ENCODE measurements around the gene BCAR3. TPM values are rescaled to one million over a fixed set of nuclear protein-coding genes. Genes with fewer than 3 reads are reported as not detected.

BCAR3 gene
- total RNA-seq, 3 donors from 2014 or later (not counting 1 experiment from before 2014, with no cell fraction given), result 0.52 to 6.5 (median 2.4) TPM

GRCh38 chr1:93614986-93615581 lies 66.6 kb downstream of the BCAR3 start:
- no peak for TF ChIP-seq CTCF (IDR thresholded peaks at IDR 0.05)
- H3K9me3 Mint-ChIP-seq, result no peaks in the 10 kb centered on the region
- Histone ChIP-seq H3K27ac (ENCODE audit: low read length) (no peak overlapping the region), H3K9me3 (ENCODE audit: control insufficient read depth, insufficient read depth, low read length) (no peaks in the 10 kb centered on the region), H3K27me3 (ENCODE audit: control insufficient read depth, insufficient read depth, low read length) (no peaks in the 10 kb centered on the region), H3K4me3 (ENCODE audit: low read length) (no peak overlapping the region), H3K4me1 (ENCODE audit: control insufficient read depth, insufficient read depth, low read length) (peaks cover 19% of the 10 kb centered on the region), H3K36me3 (ENCODE audit: control insufficient read depth, insufficient read depth, low read length) (no peaks in the 10 kb centered on the region)
- H3K4me3 Mint-ChIP-seq, result peak overlapping the region; percentile 37
- peak overlapping the region; percentile 75 for H3K27ac Mint-ChIP-seq
- H3K27me3 Mint-ChIP-seq (ENCODE audit: low read depth in 2 of 2), result peaks cover 9 to 13% of the 10 kb centered on the region in 2 donors
- 61% methylated on average over 13 of the region's 14 CpGs for WGBS (ENCODE audit: insufficient coverage)
- intact Hi-C loops (cut with micrococcal nuclease), result no loop called here
- ATAC-seq (peak; percentile 78 to 87 (median 81)), DNase-seq (peak; percentile 21 to 33)
- H3K4me1 Mint-ChIP-seq, result peaks cover 16 to 28% of the 10 kb centered on the region in 2 donors
- H3K36me3 Mint-ChIP-seq, result no peaks in the 10 kb centered on the region

- Histone ChIP-seq H3K4me1 (ENCODE audit: control insufficient read depth, insufficient read depth, low read length) (peaks cover 19% of the 10 kb centered on the region), H3K36me3 (ENCODE audit: control insufficient read depth, insufficient read depth, low read length) (no peaks in the 10 kb centered on the region), H3K9me3 (ENCODE audit: control insufficient read depth, insufficient read depth, low read length) (no peaks in the 10 kb centered on the region), H3K4me3 (ENCODE audit: low read length) (no peak overlapping the region), H3K27ac (ENCODE audit: low read length) (no peak overlapping the region), H3K27me3 (ENCODE audit: control insufficient read depth, insufficient read depth, low read length) (no peaks in the 10 kb centered on the region)
- ATAC-seq (no peak), DNase-seq (no peak)
- no peak overlapping the region for H3K4me3 Mint-ChIP-seq
- H3K27ac Mint-ChIP-seq, result no peak overlapping the region
- intact Hi-C loops (cut with micrococcal nuclease), result no loop called here
- WGBS (ENCODE audit: insufficient coverage), result 98% methylated on average over 7 of the region's 7 CpGs
- H3K27me3 Mint-ChIP-seq (ENCODE audit: low read depth in 2 of 2), result peaks cover 8 to 13% of the 10 kb centered on the region in 2 donors
- peaks cover 16 to 27% of the 10 kb centered on the region in 2 donors for H3K4me1 Mint-ChIP-seq
- H3K9me3 Mint-ChIP-seq, result no peaks in the 10 kb centered on the region
- no peaks in the 10 kb centered on the region for H3K36me3 Mint-ChIP-seq
- no peak for TF ChIP-seq CTCF (IDR thresholded peaks at IDR 0.05)
These were observed 67.1 kb downstream of the BCAR3 start for GRCh38 chr1:93614541-93614940.

- Histone ChIP-seq H3K4me1 (ENCODE audit: control insufficient read depth, insufficient read depth, low read length) (peaks cover 19% of the 10 kb centered on the region), H3K36me3 (ENCODE audit: control insufficient read depth, insufficient read depth, low read length) (no peaks in the 10 kb centered on the region), H3K27ac (ENCODE audit: low read length) (no peak overlapping the region), H3K27me3 (ENCODE audit: control insufficient read depth, insufficient read depth, low read length) (no peaks in the 10 kb centered on the region), H3K9me3 (ENCODE audit: control insufficient read depth, insufficient read depth, low read length) (no peaks in the 10 kb centered on the region), H3K4me3 (ENCODE audit: low read length) (no peak overlapping the region)
- H3K27ac Mint-ChIP-seq, result no peak overlapping the region
- TF ChIP-seq CTCF (IDR thresholded peaks at IDR 0.05), result no peak
- intact Hi-C loops (cut with micrococcal nuclease), result no loop called here
- peaks cover 16 to 23% of the 10 kb centered on the region in 2 donors for H3K4me1 Mint-ChIP-seq
- H3K4me3 Mint-ChIP-seq, result no peak overlapping the region
- peaks cover 2 to 13% of the 10 kb centered on the region in 2 donors for H3K27me3 Mint-ChIP-seq (ENCODE audit: low read depth in 2 of 2)
- WGBS (ENCODE audit: insufficient coverage), result 95% methylated on average over 11 of the region's 11 CpGs
- DNase-seq, result no peak
- no peak for ATAC-seq
- no peaks in the 10 kb centered on the region for H3K36me3 Mint-ChIP-seq
- H3K9me3 Mint-ChIP-seq, result no peaks in the 10 kb centered on the region
These were observed 67.7 kb downstream of the BCAR3 start for GRCh38 chr1:93613898-93614297.

- no peak for TF ChIP-seq CTCF (IDR thresholded peaks at IDR 0.05)
- H3K27ac Mint-ChIP-seq, result no peak overlapping the region
- WGBS (ENCODE audit: insufficient coverage), result 81% methylated on average over 3 of the region's 3 CpGs
- DNase-seq, result no peak
- no peak overlapping the region for H3K4me3 Mint-ChIP-seq
- Histone ChIP-seq H3K27me3 (ENCODE audit: control insufficient read depth, insufficient read depth, low read length) (no peaks in the 10 kb centered on the region), H3K4me1 (ENCODE audit: control insufficient read depth, insufficient read depth, low read length) (peaks cover 19% of the 10 kb centered on the region), H3K36me3 (ENCODE audit: control insufficient read depth, insufficient read depth, low read length) (no peaks in the 10 kb centered on the region), H3K9me3 (ENCODE audit: control insufficient read depth, insufficient read depth, low read length) (no peaks in the 10 kb centered on the region), H3K27ac (ENCODE audit: low read length) (no peak overlapping the region), H3K4me3 (ENCODE audit: low read length) (no peak overlapping the region)
- intact Hi-C loops (cut with micrococcal nuclease), result no loop called here
- H3K9me3 Mint-ChIP-seq, result no peaks in the 10 kb centered on the region
- no peak for ATAC-seq
- H3K4me1 Mint-ChIP-seq, result peaks cover 16 to 23% of the 10 kb centered on the region in 2 donors
- peaks cover 2 to 13% of the 10 kb centered on the region in 2 donors for H3K27me3 Mint-ChIP-seq (ENCODE audit: low read depth in 2 of 2)
- no peaks in the 10 kb centered on the region for H3K36me3 Mint-ChIP-seq
These were observed 69.1 kb downstream of the BCAR3 start for GRCh38 chr1:93612510-93612909.

Data from natural killer cell (primary cell).